ENCODE data around the gene EDC3. TPM values are rescaled to one million over a fixed set of nuclear protein-coding genes. Genes with fewer than 3 reads are reported as not detected.
A peak's percentile ranks its signal among the peaks of the same experiment; 100 is the strongest.
"Not testable (repeated sequence)": the region's sequence is repeated elsewhere in the genome, so short reads cannot be mapped to it uniquely, and the experiment has no call there.

Gene EDC3
- total RNA-seq, 1 donor from 2014 or later, result 50.2 TPM

GRCh38 chr15:74682954-74683353 is 12.9 kb downstream of the EDC3 start:
- peaks cover 9% of the 10 kb centered on the region for H3K9me3 Mint-ChIP-seq
- peaks cover 24% of the 10 kb centered on the region for H3K36me3 Mint-ChIP-seq (ENCODE audit: low read depth)
- intact Hi-C loops (cut with micrococcal nuclease), result no loop called here
- no peak overlapping the region for H3K4me3 Mint-ChIP-seq
- no peak for DNase-seq
- no peak overlapping the region for H3K27ac Mint-ChIP-seq
- H3K27me3 Mint-ChIP-seq, result no peaks in the 10 kb centered on the region
- no peaks in the 10 kb centered on the region for H3K4me1 Mint-ChIP-seq

GRCh38 chr15:74680456-74680855 is 15.4 kb downstream of the EDC3 start:
- Mint-ChIP-seq H3K9me3 (peaks cover 8% of the 10 kb centered on the region), H3K27ac (no peak overlapping the region), H3K4me1 (peaks cover 3% of the 10 kb centered on the region), H3K36me3 (ENCODE audit: low read depth) (peaks cover 18% of the 10 kb centered on the region), H3K4me3 (no peak overlapping the region), H3K27me3 (no peaks in the 10 kb centered on the region)
- intact Hi-C loops (cut with micrococcal nuclease), result no loop called here
- DNase-seq, result no peak

GRCh38 chr15:74676801-74677200 is 19.0 kb downstream of the EDC3 start:
- no peak for DNase-seq
- no peak overlapping the region for H3K4me3 Mint-ChIP-seq
- H3K27me3 Mint-ChIP-seq, result no peaks in the 10 kb centered on the region
- no peak overlapping the region for H3K27ac Mint-ChIP-seq
- peaks cover 3% of the 10 kb centered on the region for H3K4me1 Mint-ChIP-seq
- H3K36me3 Mint-ChIP-seq (ENCODE audit: low read depth), result peaks cover 13% of the 10 kb centered on the region
- intact Hi-C loops (cut with micrococcal nuclease), result no loop called here
- H3K9me3 Mint-ChIP-seq, result no peaks in the 10 kb centered on the region

GRCh38 chr15:74674161-74674560 is 21.7 kb downstream of the EDC3 start:
- H3K9me3 Mint-ChIP-seq, result no peaks in the 10 kb centered on the region

GRCh38 chr15:74669627-74670026 is 26.2 kb downstream of the EDC3 start:
- H3K36me3 Mint-ChIP-seq (ENCODE audit: low read depth), result peaks cover 22% of the 10 kb centered on the region
- H3K4me3 Mint-ChIP-seq, result no peak overlapping the region
- no peak overlapping the region for H3K27ac Mint-ChIP-seq
- H3K4me1 Mint-ChIP-seq, result no peaks in the 10 kb centered on the region
- no peak for DNase-seq
- H3K27me3 Mint-ChIP-seq, result no peaks in the 10 kb centered on the region
- intact Hi-C loops (cut with micrococcal nuclease), result no loop called here
- H3K9me3 Mint-ChIP-seq, result no peaks in the 10 kb centered on the region

More at GRCh38 chr15:74674161-74674560, 21.7 kb downstream of the EDC3 start:
- Mint-ChIP-seq H3K36me3 (ENCODE audit: low read depth) (peaks cover 20% of the 10 kb centered on the region), H3K27me3 (no peaks in the 10 kb centered on the region), H3K4me3 (no peak overlapping the region), H3K4me1 (peaks cover 3% of the 10 kb centered on the region), H3K27ac (no peak overlapping the region)
- intact Hi-C loops (cut with micrococcal nuclease), result no loop called here
- no peak for DNase-seq

- no peak overlapping the region for H3K27ac Mint-ChIP-seq
- H3K4me1 Mint-ChIP-seq, result peaks cover 3% of the 10 kb centered on the region
- no peaks in the 10 kb centered on the region for H3K9me3 Mint-ChIP-seq
- no peak overlapping the region for H3K4me3 Mint-ChIP-seq
- H3K36me3 Mint-ChIP-seq (ENCODE audit: low read depth), result peaks cover 12% of the 10 kb centered on the region
- no peaks in the 10 kb centered on the region for H3K27me3 Mint-ChIP-seq
- intact Hi-C loops (cut with micrococcal nuclease), result no loop called here
- DNase-seq, result no peak
These were observed 27.8 kb downstream of the EDC3 start for GRCh38 chr15:74667975-74668374.

GRCh38 chr15:74664670-74665069 is 31.2 kb downstream of the EDC3 start:
- intact Hi-C loops (cut with micrococcal nuclease), result no loop called here
- Mint-ChIP-seq H3K4me3 (no peak overlapping the region), H3K27me3 (no peaks in the 10 kb centered on the region), H3K9me3 (no peaks in the 10 kb centered on the region), H3K27ac (no peak overlapping the region), H3K4me1 (peaks cover 5% of the 10 kb centered on the region), H3K36me3 (ENCODE audit: low read depth) (peaks cover 1% of the 10 kb centered on the region)
- DNase-seq, result no peak

GRCh38 chr15:74664028-74664616 is 31.7 kb downstream of the EDC3 start:
- intact Hi-C loops (cut with micrococcal nuclease), result no loop called here
- no peak for DNase-seq
- Mint-ChIP-seq H3K9me3 (no peaks in the 10 kb centered on the region), H3K27ac (no peak overlapping the region), H3K27me3 (no peaks in the 10 kb centered on the region), H3K36me3 (ENCODE audit: low read depth) (peaks cover 1% of the 10 kb centered on the region), H3K4me1 (peaks cover 5% of the 10 kb centered on the region), H3K4me3 (no peak overlapping the region)

GRCh38 chr15:74663303-74664027 is 32.4 kb downstream of the EDC3 start:
- Mint-ChIP-seq H3K27ac (no peak overlapping the region), H3K27me3 (no peaks in the 10 kb centered on the region), H3K36me3 (ENCODE audit: low read depth) (peaks cover 4% of the 10 kb centered on the region), H3K4me3 (no peak overlapping the region), H3K4me1 (peaks cover 5% of the 10 kb centered on the region), H3K9me3 (no peaks in the 10 kb centered on the region)
- DNase-seq, result no peak
- intact Hi-C loops (cut with micrococcal nuclease), result no loop called here

GRCh38 chr15:74662064-74662860 is 33.6 kb downstream of the EDC3 start:
- Mint-ChIP-seq H3K9me3 (no peaks in the 10 kb centered on the region), H3K27me3 (no peaks in the 10 kb centered on the region), H3K36me3 (ENCODE audit: low read depth) (peaks cover 2% of the 10 kb centered on the region), H3K4me1 (peaks cover 15% of the 10 kb centered on the region), H3K4me3 (no peak overlapping the region), H3K27ac (no peak overlapping the region)
- no peak for DNase-seq
- intact Hi-C loops (cut with micrococcal nuclease), result no loop called here

GRCh38 chr15:74661280-74661679 is 34.5 kb downstream of the EDC3 start:
- H3K36me3 Mint-ChIP-seq (ENCODE audit: low read depth); H3K27ac Mint-ChIP-seq; H3K9me3 Mint-ChIP-seq; DNase-seq; H3K27me3 Mint-ChIP-seq; intact Hi-C loops (cut with micrococcal nuclease); H3K4me3 Mint-ChIP-seq: not testable (repeated sequence)
- H3K4me1 Mint-ChIP-seq, result peaks cover 22% of the 10 kb centered on the region

- intact Hi-C loops (cut with micrococcal nuclease), result no loop called here
- DNase-seq, result no peak
- H3K36me3 Mint-ChIP-seq (ENCODE audit: low read depth), result peaks cover 16% of the 10 kb centered on the region
- no peak overlapping the region for H3K4me3 Mint-ChIP-seq
- peaks cover 29% of the 10 kb centered on the region for H3K4me1 Mint-ChIP-seq
- no peak overlapping the region for H3K27ac Mint-ChIP-seq
- H3K27me3 Mint-ChIP-seq, result no peaks in the 10 kb centered on the region
- H3K9me3 Mint-ChIP-seq, result no peaks in the 10 kb centered on the region
These were observed 38.0 kb downstream of the EDC3 start for GRCh38 chr15:74657846-74658245.

GRCh38 chr15:74656935-74657535 is 38.8 kb downstream of the EDC3 start:
- H3K36me3 Mint-ChIP-seq (ENCODE audit: low read depth), result peaks cover 17% of the 10 kb centered on the region
- H3K4me1 Mint-ChIP-seq, result peaks cover 27% of the 10 kb centered on the region
- H3K4me3 Mint-ChIP-seq, result no peak overlapping the region
- H3K27ac Mint-ChIP-seq, result peak overlapping the region; percentile 39
- intact Hi-C loops (cut with micrococcal nuclease), result no loop called here
- H3K27me3 Mint-ChIP-seq, result no peaks in the 10 kb centered on the region
- no peak for DNase-seq
- H3K9me3 Mint-ChIP-seq, result no peaks in the 10 kb centered on the region

GRCh38 chr15:74655424-74655823 is 40.4 kb downstream of the EDC3 start:
- Mint-ChIP-seq H3K36me3 (ENCODE audit: low read depth) (peaks cover 22% of the 10 kb centered on the region), H3K9me3 (no peaks in the 10 kb centered on the region), H3K4me3 (no peak overlapping the region), H3K27me3 (no peaks in the 10 kb centered on the region), H3K4me1 (peaks cover 27% of the 10 kb centered on the region), H3K27ac (peak overlapping the region; percentile 34)
- intact Hi-C loops (cut with micrococcal nuclease), result no loop called here
- DNase-seq, result no peak
